Right lobe of liver (tissue), 4 donors: Measurements from ENCODE around the gene KLHL26.

Experiments used
- POLR2A ChIP-seq: fragments of 450-650 bp; IDR thresholded peaks from one replicate; pipeline ENCODE4 v1.6.1; 2017; ENCODE audit warnings: antibody characterized with exemption, mild to moderate bottlenecking
- TF ChIP-seq, protein P1 (sequence below), 4 donors: fragments of 200-600 bp in 3 of 4; fragments of 450-650 bp in 1 of 4; IDR thresholded peaks; one replicate each; pipeline versions ENCODE4 v1.5.1 to v1.8.0; 2016 to 2022; ENCODE audit warnings: antibody characterized with exemption in 4 of 4, mild to moderate bottlenecking in 2 of 4
- donor health status: DM: no; HTN: no; CAD: no.
- donor health status: DM: no; HTN: no; CAD: no.
- donor health status: DM: no; HTN: yes; CAD: no.

DNA sequence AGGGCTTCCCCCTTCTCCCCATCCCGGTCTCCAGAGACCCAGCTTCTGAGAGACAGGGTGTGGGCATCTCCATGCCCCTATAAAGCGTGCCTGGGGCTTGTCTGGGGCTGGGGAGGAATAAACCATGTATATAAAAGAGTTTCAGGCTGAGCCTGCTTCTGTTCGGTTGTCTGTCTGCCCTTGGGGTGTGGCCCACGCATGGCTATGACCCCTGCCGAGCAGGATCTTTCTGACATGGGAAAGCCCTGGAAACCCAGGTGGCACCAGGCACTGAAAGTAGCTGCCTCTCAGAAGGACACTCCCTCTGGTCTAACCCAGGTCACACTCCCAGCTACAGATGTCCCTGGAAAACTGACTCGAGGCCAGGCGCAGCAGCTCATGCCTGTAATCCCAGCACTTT lies 15.9 kb upstream of the KLHL26 start:
- TF ChIP-seq, protein P1, sequence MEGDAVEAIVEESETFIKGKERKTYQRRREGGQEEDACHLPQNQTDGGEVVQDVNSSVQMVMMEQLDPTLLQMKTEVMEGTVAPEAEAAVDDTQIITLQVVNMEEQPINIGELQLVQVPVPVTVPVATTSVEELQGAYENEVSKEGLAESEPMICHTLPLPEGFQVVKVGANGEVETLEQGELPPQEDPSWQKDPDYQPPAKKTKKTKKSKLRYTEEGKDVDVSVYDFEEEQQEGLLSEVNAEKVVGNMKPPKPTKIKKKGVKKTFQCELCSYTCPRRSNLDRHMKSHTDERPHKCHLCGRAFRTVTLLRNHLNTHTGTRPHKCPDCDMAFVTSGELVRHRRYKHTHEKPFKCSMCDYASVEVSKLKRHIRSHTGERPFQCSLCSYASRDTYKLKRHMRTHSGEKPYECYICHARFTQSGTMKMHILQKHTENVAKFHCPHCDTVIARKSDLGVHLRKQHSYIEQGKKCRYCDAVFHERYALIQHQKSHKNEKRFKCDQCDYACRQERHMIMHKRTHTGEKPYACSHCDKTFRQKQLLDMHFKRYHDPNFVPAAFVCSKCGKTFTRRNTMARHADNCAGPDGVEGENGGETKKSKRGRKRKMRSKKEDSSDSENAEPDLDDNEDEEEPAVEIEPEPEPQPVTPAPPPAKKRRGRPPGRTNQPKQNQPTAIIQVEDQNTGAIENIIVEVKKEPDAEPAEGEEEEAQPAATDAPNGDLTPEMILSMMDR (IDR thresholded peaks at IDR 0.05) = no peak
- no peak for TF ChIP-seq POLR2A
